ENCODE data around the gene SLC27A5.

- no peak for TF ChIP-seq POLR2A (IDR thresholded peaks at IDR 0.05; ENCODE audit: low read depth, low read length)
- TF ChIP-seq POU2F2 (IDR thresholded peaks at IDR 0.05; ENCODE audit: low read depth, low read length): no peak; the same call in 1 of the 2 replicates
- no peak for TF ChIP-seq TAF1 (IDR thresholded peaks at IDR 0.05; ENCODE audit: low read depth, low read length)
- TF ChIP-seq POLR2AphosphoS5 (IDR thresholded peaks at IDR 0.05; ENCODE audit: low read depth, low read length): no peak
- no peak for TF ChIP-seq PAX5 (IDR thresholded peaks at IDR 0.05; ENCODE audit: insufficient read depth, low read length, severe bottlenecking)
- TF ChIP-seq SPI1 (IDR thresholded peaks at IDR 0.05; ENCODE audit: low read depth, low read length): no peak
Measured at GRCh38 chr19:58520257-58520599, 8.4 kb upstream of the SLC27A5 start.

Measured in GM12891 (cell line).